RWPE2 (cell line): ENCODE data around the gene RNASE1.

Experiments used
- ATAC-seq: fragments of 200-7000 bp; cut with Tn5 transposase; 3 replicates; pipeline ENCODE4 v1.9.1; 2021; ENCODE audit warnings: low read depth
- DNase-seq: peaks from one replicate; pipeline ENCODE4 v3.0.0-alpha.2; 2020; ENCODE audit warnings: low spot score
- H3K27ac ChIP-seq: fragments of 450-650 bp; 2 replicates; pipeline ENCODE4 v1.5.1; 2017; ENCODE audit warnings: mild to moderate bottlenecking; ENCODE audit not compliant: poor library complexity, severe bottlenecking
- H3K27me3 ChIP-seq: fragments of 250-450 bp; sonication (Bioruptor Pico); 2 replicates; pipeline ENCODE4 v1.5.1; 2021; ENCODE audit warnings: mild to moderate bottlenecking, moderate library complexity; ENCODE audit not compliant: insufficient read depth, poor library complexity, severe bottlenecking
- H3K36me3 ChIP-seq: fragments of 250-450 bp; sonication (Bioruptor Pico); 2 replicates; pipeline ENCODE4 v1.5.1; 2020; ENCODE audit warnings: low read depth, mild to moderate bottlenecking, moderate library complexity
- H3K4me1 ChIP-seq: fragments of 250-450 bp; sonication (Bioruptor Pico); 2 replicates; pipeline ENCODE4 v1.5.1; 2021; ENCODE audit warnings: mild to moderate bottlenecking, moderate library complexity; ENCODE audit not compliant: insufficient read depth, poor library complexity, severe bottlenecking
- H3K4me3 ChIP-seq: fragments of 250-450 bp; sonication (Bioruptor Pico); 2 replicates; pipeline ENCODE4 v1.5.1; 2021; ENCODE audit warnings: mild to moderate bottlenecking, moderate library complexity; ENCODE audit not compliant: severe bottlenecking
- H3K9me3 ChIP-seq: fragments of 250-450 bp; sonication (Bioruptor Pico); 2 replicates; pipeline ENCODE4 v1.5.1; 2021; ENCODE audit warnings: mild to moderate bottlenecking, moderate library complexity; ENCODE audit not compliant: severe bottlenecking
- TF ChIP-seq, protein P1 (sequence below): fragments of 450-650 bp; IDR thresholded peaks from one replicate; pipeline ENCODE4 v1.5.1; 2017; ENCODE audit warnings: mild to moderate bottlenecking, moderate library complexity; ENCODE audit not compliant: poor library complexity, severe bottlenecking

The RNASE1 gene

GRCh38 chr14:20787025-20787424 is 15.6 kb downstream of the RNASE1 start:
- Histone ChIP-seq H3K27me3 (peaks cover 4% of the 10 kb centered on the region), H3K36me3 (no peaks in the 10 kb centered on the region), H3K4me1 (no peaks in the 10 kb centered on the region), H3K4me3 (no peak overlapping the region), H3K27ac (no peak overlapping the region), H3K9me3 (no peaks in the 10 kb centered on the region)
- DNase-seq: no peak
- TF ChIP-seq, protein P1, sequence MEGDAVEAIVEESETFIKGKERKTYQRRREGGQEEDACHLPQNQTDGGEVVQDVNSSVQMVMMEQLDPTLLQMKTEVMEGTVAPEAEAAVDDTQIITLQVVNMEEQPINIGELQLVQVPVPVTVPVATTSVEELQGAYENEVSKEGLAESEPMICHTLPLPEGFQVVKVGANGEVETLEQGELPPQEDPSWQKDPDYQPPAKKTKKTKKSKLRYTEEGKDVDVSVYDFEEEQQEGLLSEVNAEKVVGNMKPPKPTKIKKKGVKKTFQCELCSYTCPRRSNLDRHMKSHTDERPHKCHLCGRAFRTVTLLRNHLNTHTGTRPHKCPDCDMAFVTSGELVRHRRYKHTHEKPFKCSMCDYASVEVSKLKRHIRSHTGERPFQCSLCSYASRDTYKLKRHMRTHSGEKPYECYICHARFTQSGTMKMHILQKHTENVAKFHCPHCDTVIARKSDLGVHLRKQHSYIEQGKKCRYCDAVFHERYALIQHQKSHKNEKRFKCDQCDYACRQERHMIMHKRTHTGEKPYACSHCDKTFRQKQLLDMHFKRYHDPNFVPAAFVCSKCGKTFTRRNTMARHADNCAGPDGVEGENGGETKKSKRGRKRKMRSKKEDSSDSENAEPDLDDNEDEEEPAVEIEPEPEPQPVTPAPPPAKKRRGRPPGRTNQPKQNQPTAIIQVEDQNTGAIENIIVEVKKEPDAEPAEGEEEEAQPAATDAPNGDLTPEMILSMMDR: no peak
- ATAC-seq: no peak

DNA sequence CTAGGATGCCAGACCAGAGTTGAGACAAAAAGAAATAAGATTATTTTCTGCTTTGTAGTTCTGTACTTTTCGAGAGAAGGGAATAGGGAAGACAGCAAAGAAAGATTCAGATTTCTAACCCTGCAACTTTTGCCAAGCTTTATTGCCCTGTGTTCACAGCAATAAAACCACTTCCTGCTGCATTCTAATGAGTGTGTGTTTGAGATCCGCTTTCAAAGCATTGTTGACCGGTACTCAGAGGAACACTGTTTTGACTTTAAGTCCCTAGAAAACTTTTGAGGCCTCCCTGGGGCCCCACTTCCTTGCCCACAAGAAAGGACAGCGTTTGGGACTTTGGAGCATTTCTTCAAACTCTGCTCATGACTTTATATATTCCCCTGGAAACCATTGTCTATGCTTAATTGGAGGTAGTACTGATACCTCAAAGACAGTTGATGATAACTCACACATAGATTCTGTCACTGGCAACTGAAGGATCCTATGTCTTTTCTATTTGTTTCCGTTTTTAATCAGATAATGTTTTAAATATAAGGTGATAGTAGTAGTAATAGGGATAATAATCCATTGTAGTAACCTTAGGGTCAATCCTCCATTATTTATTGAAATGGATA is 20.3 kb downstream of the RNASE1 start:
- Histone ChIP-seq H3K9me3 (no peaks in the 10 kb centered on the region), H3K4me3 (no peak overlapping the region)
- no peak for DNase-seq

GRCh38 chr14:20781803-20782202 is 20.8 kb downstream of the RNASE1 start:
- Histone ChIP-seq H3K4me1 (no peaks in the 10 kb centered on the region), H3K4me3 (no peak overlapping the region), H3K36me3 (no peaks in the 10 kb centered on the region), H3K27me3 (peaks cover 10% of the 10 kb centered on the region), H3K9me3 (no peaks in the 10 kb centered on the region), H3K27ac (no peak overlapping the region)
- DNase-seq (no peak), ATAC-seq (no peak)
- TF ChIP-seq, protein P1: no peak

More for the DNA sequence above, 20.3 kb downstream of the RNASE1 start:
- TF ChIP-seq, protein P1: no peak
- Histone ChIP-seq H3K36me3 (no peaks in the 10 kb centered on the region), H3K27me3 (peaks cover 7% of the 10 kb centered on the region), H3K4me1 (no peaks in the 10 kb centered on the region), H3K27ac (no peak overlapping the region)
- ATAC-seq: no peak

DNA sequence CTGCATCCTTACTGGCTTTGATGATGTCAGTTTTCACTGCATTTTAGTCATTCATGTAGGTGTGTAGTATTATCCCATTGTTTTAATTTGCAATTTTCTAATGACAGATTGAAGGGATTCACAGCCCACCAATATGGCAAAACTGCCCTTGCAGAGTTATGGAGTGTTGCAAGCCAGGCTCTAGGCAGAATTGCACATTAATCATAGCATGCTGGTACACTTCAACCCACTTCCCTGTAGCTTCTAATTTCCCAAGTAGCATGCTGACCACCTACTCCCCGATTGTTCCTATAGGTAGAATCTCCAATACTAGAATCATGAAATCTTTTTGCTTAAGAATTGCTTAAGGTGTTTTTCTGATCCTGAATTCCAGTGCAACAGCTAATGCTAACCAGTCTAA is 26.7 kb downstream of the RNASE1 start:
- Histone ChIP-seq H3K4me1 (no peaks in the 10 kb centered on the region), H3K36me3 (no peaks in the 10 kb centered on the region), H3K27me3 (peaks cover 17% of the 10 kb centered on the region), H3K9me3 (no peaks in the 10 kb centered on the region), H3K4me3 (no peak overlapping the region), H3K27ac (no peak overlapping the region)
- DNase-seq (no peak), ATAC-seq (no peak)
- TF ChIP-seq, protein P1: no peak

DNA sequence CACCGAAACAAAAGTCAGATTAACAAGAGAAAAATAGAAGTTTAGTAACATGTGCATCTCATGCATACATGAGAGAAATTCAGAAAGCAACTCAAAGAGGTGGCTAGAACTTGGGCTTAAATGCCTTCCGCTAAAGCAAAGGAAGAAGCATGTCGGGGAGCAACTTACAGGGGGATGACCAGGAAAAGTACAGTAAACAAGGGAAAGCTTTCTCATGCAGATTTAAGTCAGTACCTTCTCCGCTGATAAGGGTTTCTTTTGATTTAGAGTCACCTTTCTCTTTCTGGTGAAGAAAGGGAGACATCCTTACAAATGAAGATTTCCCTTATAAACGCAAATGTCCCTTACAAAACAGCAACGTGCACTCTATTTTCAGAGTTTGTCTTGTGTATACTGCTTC is 27.6 kb downstream of the RNASE1 start:
- H3K4me1 ChIP-seq: no peaks in the 10 kb centered on the region
- no peak for DNase-seq

More for the DNA sequence above, 27.6 kb downstream of the RNASE1 start:
- Histone ChIP-seq H3K4me3 (no peak overlapping the region), H3K36me3 (no peaks in the 10 kb centered on the region), H3K27ac (no peak overlapping the region), H3K27me3 (peaks cover 20% of the 10 kb centered on the region), H3K9me3 (no peaks in the 10 kb centered on the region)
- TF ChIP-seq, protein P1: no peak
- ATAC-seq: no peak
